AG10803 (cell line): ENCODE results near the gene PRKCB.

Source experiments
- DNase-seq: peaks from one replicate; pipeline ENCODE4 v3.0.0; 2010; ENCODE audit warnings: low read depth
- H3K4me3 ChIP-seq: 2 replicates; pipeline ENCODE4 v1.5.1; 2011; ENCODE audit warnings: mild to moderate bottlenecking, low read length, control low read depth
- TF ChIP-seq, protein P1 (sequence below): conservative IDR thresholded peaks from 2 replicates; pipeline ENCODE4 v1.5.1; 2011; ENCODE audit warnings: mild to moderate bottlenecking, low read length, control low read depth, inconsistent platforms

The PRKCB gene

DNA sequence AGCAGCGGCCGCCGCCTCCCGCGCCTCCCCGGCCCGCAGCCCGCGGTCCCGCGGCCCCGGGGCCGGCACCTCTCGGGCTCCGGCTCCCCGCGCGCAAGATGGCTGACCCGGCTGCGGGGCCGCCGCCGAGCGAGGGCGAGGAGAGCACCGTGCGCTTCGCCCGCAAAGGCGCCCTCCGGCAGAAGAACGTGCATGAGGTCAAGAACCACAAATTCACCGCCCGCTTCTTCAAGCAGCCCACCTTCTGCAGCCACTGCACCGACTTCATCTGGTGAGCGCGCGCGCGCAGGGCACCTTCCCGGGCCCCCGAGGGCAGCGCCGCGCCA lies 258 bp downstream of the PRKCB start:
- H3K4me3 ChIP-seq, result no peak overlapping the region
- no peak for DNase-seq
- TF ChIP-seq, protein P1, sequence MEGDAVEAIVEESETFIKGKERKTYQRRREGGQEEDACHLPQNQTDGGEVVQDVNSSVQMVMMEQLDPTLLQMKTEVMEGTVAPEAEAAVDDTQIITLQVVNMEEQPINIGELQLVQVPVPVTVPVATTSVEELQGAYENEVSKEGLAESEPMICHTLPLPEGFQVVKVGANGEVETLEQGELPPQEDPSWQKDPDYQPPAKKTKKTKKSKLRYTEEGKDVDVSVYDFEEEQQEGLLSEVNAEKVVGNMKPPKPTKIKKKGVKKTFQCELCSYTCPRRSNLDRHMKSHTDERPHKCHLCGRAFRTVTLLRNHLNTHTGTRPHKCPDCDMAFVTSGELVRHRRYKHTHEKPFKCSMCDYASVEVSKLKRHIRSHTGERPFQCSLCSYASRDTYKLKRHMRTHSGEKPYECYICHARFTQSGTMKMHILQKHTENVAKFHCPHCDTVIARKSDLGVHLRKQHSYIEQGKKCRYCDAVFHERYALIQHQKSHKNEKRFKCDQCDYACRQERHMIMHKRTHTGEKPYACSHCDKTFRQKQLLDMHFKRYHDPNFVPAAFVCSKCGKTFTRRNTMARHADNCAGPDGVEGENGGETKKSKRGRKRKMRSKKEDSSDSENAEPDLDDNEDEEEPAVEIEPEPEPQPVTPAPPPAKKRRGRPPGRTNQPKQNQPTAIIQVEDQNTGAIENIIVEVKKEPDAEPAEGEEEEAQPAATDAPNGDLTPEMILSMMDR, result no peak

DNA sequence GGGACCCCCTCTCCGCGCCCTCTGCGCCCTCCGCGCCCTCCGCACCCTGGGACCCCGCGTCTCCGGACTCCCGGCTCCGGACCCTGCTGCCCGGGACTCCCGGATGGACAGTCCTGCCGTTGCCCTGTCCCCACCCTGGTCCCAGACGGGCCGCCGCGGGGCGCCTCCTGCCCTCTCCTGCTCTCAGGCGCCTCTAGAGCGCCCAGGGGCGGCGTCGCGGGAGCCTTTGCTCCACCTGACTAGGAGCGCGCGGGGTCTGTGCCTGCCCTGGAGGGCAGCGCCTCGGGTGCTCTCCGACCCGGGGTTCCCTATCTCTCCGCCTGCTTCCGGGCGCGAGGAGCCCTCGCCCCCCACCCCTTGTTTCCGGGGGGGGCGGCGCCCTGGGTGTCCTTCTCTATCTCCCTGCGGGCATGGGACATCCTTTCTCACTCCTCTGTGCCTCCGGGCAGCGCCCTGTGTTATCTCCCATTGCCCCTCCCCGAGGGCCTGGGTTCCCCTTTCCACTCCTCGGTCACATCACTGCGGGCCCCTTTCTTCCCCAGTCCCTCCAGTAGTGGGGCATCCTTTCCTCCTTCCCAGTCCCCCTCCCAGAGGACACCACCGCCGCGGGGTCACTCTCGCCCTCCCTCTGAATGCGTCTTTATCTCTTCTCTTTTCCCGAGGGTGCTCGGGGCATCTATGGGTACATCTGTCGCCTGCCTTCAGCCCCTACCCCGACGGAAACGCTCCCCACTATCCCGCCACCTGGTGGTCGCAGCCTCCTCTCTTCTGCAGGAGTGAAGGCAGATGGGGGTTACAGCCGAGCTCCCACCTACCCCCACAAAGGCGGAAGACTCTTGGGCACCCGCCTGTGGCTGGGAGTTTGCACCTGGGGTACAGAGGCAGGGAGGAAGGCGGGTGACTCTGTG lies 875 bp downstream of the PRKCB start:
- DNase-seq, result no peak
- H3K4me3 ChIP-seq, result no peak overlapping the region
- TF ChIP-seq, protein P1, result no peak

DNA sequence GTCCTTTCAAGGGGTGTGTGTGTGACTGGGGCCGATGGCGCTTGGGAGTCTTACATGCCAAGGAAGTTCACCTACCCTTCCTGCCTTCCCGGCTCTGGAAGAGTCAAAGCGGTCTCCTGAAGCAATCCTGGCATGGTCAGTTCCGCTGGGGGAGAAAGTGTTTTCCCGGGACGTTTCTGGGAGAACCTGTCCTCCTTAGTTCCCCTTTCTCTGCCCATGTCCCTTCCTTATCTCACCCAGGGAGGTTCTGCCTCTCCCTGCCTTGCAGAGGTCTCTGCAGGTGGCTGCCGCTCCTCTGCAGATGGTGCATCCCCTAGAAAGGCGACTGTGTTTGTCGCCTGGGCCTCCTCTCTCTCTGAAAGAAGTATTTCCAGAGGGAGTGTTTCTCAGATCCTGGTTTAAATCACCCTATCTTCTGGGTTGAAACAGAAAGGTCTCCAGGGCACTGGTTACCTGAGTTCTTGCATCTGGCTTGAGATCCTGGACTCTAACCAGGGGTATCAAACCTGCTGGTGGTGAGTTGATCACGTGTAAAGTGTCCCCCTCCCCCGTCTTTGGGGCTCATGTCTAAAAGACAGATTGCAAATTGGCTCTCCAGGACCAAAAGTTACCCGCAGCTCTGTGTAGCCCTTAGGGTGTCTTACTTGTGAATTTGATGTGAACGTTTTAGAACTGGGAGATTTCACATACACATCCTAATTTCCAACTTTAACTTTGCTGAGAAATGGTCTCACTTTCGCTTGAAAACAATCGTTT lies 1.9 kb downstream of the PRKCB start:
- no peak overlapping the region for H3K4me3 ChIP-seq

DNA sequence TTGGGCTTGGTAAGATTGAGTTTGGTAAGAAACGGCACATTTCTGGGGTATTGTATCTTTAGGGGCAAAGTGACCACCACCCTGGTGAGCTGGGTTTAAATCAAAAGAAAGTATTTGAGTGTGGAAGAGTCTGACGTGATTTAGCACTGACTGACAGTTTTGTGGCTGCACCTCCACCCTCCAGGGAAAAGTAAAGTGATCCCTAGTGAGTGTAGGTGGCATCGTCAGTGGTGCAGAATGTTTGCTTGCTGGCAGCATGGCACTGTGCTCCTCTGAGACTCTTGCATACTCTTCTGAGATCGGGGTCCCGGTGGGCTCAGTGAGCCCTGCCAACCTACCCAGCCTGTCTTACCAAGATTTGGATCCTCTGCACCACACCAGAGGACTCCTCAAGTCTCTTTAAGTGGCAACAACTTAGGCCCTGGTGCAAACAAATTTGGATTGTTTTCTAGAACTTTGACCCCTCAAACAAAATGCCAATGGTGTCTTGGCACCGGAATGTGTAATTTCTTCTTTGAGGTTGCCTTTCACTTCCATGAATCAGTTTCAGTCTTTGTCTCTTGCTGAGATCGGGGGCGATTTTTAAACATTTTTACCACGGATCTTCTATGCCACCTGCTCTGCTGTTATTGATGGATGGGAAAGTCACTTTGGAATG lies 2.8 kb downstream of the PRKCB start:
- DNase-seq, result no peak
- H3K4me3 ChIP-seq, result no peak overlapping the region
- TF ChIP-seq, protein P1, result no peak

More for the DNA sequence above, 1.9 kb downstream of the PRKCB start:
- TF ChIP-seq, protein P1, result no peak
- no peak for DNase-seq

DNA sequence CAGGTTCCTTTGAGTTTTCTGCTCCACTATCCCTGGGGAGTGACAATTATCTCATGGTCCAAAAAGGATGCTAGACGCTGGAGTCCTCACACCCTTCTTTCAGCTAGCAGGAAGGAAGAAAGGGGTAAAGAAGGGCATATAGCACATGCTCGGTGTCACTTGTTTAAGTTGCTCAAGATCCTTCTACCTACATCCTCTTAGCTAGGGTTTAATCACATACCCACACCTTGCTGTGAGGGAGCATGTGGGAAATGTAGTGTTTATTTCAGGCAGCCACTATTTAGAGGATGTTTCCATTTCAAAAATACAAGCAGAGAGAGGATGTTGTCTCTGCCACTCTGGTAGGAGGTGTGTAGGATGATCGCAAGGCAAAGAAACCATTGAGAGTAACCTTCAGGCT lies 4.5 kb downstream of the PRKCB start:
- DNase-seq, result no peak
- H3K4me3 ChIP-seq, result no peak overlapping the region
- TF ChIP-seq, protein P1, result no peak

DNA sequence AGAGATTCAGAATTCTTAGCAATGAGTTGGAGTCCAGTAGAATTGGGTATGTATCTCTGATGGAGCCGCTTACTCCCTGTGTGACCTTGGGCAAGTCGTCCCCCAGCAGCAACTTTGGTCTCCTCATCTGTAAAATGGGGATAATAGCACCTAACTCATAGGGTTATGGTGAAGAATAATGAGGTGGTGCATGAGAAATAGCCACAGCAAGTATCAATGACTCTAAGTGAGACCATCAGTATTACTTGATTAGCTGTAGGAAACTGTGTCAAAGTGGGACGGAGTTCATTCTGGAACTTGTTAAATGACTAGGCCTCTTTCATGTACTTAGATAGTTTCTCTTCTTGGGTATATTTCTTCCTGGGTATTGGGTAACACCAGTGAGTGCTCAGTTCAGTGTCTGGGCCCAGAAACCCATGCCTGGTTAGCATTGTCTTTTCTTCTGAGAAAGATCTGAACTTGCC lies 6.4 kb downstream of the PRKCB start:
- TF ChIP-seq, protein P1, result no peak
- no peak overlapping the region for H3K4me3 ChIP-seq
- DNase-seq, result no peak
